Astrocyte of the cerebellum (primary cell): Measurements from ENCODE around the gene MYO1E.
A peak's percentile ranks its signal among the peaks of the same experiment; 100 is the strongest.

Experiments used
- DNase-seq: peaks from one replicate; pipeline ENCODE4 v3.0.0-alpha.2; 2011; ENCODE audit warnings: low read depth
- H3K4me3 ChIP-seq: 2 replicates; pipeline ENCODE4 v1.5.1; 2011; ENCODE audit warnings: mild to moderate bottlenecking, low read depth, low read length, moderate library complexity
- in situ Hi-C: cut with HindIII; loops from 2 replicates; pipeline ENCODE4 v1.10.0; 2017; ENCODE audit warnings: low sequenced_read_pairs
- TF ChIP-seq, protein P1 (sequence below): IDR thresholded peaks from 2 replicates; pipeline ENCODE4 v1.5.1; 2012; ENCODE audit warnings: low read length, low read depth, moderate library complexity, mild to moderate bottlenecking; ENCODE audit errors: missing control alignments

Gene MYO1E

DNA sequence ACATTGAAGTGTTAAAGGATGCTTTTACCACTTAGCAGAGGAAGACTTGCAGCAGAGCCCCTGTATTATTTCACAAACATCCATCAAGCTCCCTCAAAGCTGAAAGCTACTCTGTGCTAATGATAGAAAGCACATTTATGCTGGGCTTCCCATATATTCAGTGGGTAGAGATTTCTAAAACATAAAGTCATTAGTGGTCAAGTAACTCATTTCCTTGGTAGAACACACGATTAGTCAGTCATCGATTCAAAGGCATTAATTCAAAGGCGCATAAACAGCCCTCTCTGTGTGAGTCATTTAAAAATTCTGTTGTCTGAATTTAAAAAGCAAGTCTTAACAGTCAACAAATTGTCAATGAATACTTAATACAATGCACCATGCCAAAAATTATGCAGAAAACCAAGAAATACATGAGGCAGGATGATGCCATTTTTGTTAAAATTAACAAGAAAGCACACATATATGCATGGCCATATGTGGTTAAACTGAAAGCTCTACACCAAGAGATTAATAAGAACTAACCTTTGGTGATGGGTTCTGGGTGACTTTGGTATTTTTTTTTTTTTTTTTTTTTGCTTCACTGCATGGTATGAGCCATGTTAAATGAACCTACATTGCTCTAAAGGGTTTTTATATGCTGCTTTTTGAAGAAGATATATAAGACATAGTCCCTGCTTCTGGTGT, 104.4 kb downstream of the MYO1E start:
- DNase-seq = peak; percentile 41
- TF ChIP-seq, protein P1, sequence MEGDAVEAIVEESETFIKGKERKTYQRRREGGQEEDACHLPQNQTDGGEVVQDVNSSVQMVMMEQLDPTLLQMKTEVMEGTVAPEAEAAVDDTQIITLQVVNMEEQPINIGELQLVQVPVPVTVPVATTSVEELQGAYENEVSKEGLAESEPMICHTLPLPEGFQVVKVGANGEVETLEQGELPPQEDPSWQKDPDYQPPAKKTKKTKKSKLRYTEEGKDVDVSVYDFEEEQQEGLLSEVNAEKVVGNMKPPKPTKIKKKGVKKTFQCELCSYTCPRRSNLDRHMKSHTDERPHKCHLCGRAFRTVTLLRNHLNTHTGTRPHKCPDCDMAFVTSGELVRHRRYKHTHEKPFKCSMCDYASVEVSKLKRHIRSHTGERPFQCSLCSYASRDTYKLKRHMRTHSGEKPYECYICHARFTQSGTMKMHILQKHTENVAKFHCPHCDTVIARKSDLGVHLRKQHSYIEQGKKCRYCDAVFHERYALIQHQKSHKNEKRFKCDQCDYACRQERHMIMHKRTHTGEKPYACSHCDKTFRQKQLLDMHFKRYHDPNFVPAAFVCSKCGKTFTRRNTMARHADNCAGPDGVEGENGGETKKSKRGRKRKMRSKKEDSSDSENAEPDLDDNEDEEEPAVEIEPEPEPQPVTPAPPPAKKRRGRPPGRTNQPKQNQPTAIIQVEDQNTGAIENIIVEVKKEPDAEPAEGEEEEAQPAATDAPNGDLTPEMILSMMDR = no peak
- in situ Hi-C loops = no loop called here
- no peak overlapping the region for H3K4me3 ChIP-seq

DNA sequence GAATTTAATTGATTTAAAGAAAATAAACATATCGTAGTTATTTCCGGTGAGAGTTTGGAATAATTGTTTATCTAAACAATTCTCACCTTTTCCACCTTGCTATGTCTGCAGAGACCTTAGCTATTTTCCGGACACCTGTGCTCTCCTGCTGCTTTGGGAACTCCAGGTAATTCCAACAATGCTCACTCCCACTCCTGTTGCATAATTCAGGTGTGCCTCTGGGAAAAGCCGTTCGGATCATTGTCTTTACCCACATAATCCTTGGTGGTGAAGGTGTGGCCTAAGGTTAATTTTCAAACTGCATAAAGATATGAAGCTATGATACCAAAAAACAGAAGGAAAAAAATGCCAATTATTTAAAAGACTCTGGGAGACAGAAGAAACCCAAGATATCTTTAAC, 106.6 kb downstream of the MYO1E start:
- DNase-seq = no peak
- in situ Hi-C loops = no loop called here
- no peak overlapping the region for H3K4me3 ChIP-seq
- TF ChIP-seq, protein P1 = no peak

DNA sequence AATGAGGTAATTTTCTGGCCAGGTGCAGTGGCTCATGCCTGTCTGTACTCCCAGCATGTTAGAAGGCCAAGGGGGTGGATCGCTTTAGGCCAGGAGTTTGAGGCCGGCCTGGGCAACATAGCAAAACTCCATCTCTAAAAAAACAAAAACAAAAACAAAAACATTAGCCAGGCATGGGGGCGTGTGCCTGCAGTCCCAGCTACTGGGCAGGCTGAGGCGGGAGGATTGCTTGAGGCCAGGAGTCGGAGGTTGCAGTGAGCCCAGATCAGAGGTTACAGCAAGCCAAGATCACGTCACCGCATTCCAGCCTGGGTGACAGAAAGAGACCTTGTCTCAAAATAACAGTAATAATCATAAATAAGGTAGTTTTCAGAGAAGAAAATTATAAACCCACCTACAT, 110.4 kb downstream of the MYO1E start:
- in situ Hi-C loops = no loop called here

DNA sequence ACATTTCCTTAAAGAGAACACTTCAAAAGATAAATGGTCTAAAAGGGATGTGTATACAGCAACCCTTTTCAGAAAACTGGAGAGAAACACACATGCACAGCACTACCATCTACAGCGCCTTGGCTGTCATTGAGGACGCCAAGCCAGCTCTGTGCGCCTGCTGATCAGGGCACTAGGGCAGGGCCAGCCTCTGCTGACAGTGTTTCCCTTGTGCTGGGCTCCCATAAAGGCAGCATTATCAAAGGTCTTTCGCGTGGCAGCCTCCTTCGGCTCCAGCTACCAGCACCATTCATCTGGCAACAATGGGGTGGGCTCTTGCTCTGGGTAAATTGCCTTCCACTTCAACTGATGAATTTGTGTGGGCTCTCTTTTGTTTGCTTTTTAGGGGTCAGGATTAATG, 112.6 kb downstream of the MYO1E start:
- H3K4me3 ChIP-seq = no peak overlapping the region
- in situ Hi-C loops = no loop called here
- TF ChIP-seq, protein P1 = no peak
- no peak for DNase-seq

More for the DNA sequence above, 110.4 kb downstream of the MYO1E start:
- TF ChIP-seq, protein P1 = no peak
- DNase-seq = no peak
- H3K4me3 ChIP-seq = no peak overlapping the region

DNA sequence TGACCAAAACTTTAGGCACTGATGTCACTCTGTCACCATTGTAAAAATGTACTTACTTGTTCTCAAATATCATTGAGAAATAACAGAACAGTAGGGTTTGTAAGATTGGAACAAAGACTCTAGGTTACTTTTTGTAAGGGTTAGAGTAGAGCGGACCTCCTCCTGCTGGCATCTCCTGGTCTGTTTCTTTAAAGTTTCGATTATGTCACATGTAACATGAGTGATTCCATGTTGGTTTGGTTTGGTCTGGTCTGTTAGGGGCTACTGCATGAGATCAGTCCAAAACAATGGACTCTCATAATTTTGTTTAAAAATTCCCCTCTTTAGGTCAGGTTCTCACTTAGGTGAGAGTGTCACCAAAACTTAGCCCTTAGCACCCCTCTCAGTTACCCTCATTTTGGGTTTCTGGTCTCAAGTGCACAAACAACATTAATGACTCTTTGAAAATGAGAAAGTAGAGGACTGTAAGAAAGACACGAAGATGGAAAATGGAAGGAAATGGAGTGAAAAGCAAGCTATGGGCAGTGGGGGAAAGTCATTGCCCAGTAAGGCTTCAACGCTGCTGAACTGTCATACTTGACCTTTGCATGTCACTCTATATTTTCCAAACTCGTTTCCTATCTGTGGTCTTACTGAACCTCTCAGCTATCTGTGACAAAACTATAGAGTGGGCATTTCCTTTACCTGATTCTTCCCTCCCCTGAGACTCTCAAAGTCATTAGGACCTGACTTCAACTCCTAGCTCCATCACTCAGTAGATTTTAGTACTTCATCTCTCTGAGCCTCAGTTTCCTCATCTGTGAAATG, 113.3 kb downstream of the MYO1E start:
- in situ Hi-C loops = no loop called here

DNA sequence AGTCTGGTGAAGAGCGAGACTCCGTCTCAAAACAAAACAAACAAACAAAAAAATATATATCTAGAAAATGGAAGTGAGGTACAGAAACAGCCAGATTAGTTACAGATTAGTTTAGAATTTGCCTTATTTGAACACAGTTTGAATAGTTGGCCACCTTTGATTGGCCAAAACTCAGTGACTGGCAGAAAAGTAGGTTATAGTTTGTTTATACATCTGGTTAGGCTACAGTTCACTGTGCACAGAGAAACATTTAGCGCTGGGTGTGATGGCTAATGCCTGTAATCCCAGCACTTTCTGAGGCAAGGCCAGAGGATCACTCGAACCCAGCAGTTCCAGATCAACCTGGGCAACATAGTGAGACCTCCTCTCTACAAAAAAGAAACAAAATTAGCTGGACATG, 114.4 kb downstream of the MYO1E start:
- no peak for DNase-seq
- TF ChIP-seq, protein P1 = no peak
- in situ Hi-C loops = no loop called here
- no peak overlapping the region for H3K4me3 ChIP-seq

More for the DNA sequence above, 113.3 kb downstream of the MYO1E start:
- DNase-seq = no peak
- no peak overlapping the region for H3K4me3 ChIP-seq
- TF ChIP-seq, protein P1 = no peak
